Spleen (tissue), 11 donors: ENCODE measurements around the gene FRS3. TPM values are rescaled to one million over a fixed set of nuclear protein-coding genes. Genes with fewer than 3 reads are reported as not detected.

Experiments
- DNase-seq: peaks from one replicate; pipeline ENCODE4 v3.0.0-alpha.2; 2020
- H3K27ac ChIP-seq, 8 donors: fragments of 200-600 bp; sonication (generic) in 7 of 8; 1 replicate in 4 of 8; 2 replicates in 4 of 8; pipeline versions ENCODE4 v1.5.0 to v1.8.0; 2016 to 2021; ENCODE audit warnings: inconsistent platforms in 4 of 8, mild to moderate bottlenecking in 4 of 8, moderate library complexity in 1 of 8
- H3K27me3 ChIP-seq, 7 donors: fragments of 200-600 bp; sonication (generic) in 6 of 7; replicated peaks in 1 of 7; 1 replicate in 4 of 7; 2 replicates in 3 of 7; pipeline versions ENCODE4 v1.5.0 to v1.8.0; 2016 to 2021; ENCODE audit warnings: inconsistent platforms in 3 of 7, mild to moderate bottlenecking in 1 of 7
- H3K36me3 ChIP-seq, 6 donors: fragments of 200-600 bp; sonication (generic) in 5 of 6; 1 replicate in 4 of 6; 2 replicates in 2 of 6; pipeline versions ENCODE4 v1.5.0 to v1.8.0; 2016 to 2021; ENCODE audit warnings: inconsistent platforms in 2 of 6
- H3K4me1 ChIP-seq, 6 donors: fragments of 200-600 bp; sonication (generic) in 5 of 6; 1 replicate in 3 of 6; 2 replicates in 3 of 6; pipeline versions ENCODE4 v1.5.0 to v1.8.0; 2016 to 2021; ENCODE audit warnings: inconsistent platforms in 3 of 6
- H3K4me3 ChIP-seq, 8 donors: fragments of 200-600 bp; sonication (generic) in 7 of 8; 1 replicate in 4 of 8; 2 replicates in 4 of 8; pipeline versions ENCODE4 v1.5.0 to v1.8.0; 2016 to 2021; ENCODE audit warnings: inconsistent platforms in 4 of 8, mild to moderate bottlenecking in 4 of 8, moderate library complexity in 2 of 8
- H3K9me3 ChIP-seq, 8 donors: fragments of 200-600 bp; sonication (generic) in 7 of 8; 1 replicate in 4 of 8; 2 replicates in 4 of 8; pipeline versions ENCODE4 v1.5.0 to v1.8.0; 2016 to 2021; ENCODE audit warnings: inconsistent platforms in 4 of 8
- POLR2A ChIP-seq, 3 donors: fragments of 450-650 bp; IDR thresholded peaks; one replicate each; pipeline ENCODE4 v1.5.1; 2017; ENCODE audit warnings: antibody characterized with exemption in 3 of 3, mild to moderate bottlenecking in 1 of 3
- POLR2AphosphoS5 ChIP-seq, 3 donors: sonication (generic); formaldehyde crosslinking; IDR thresholded peaks; one replicate each; pipeline ENCODE4 v1.5.1; 2017; ENCODE audit warnings: antibody characterized with exemption in 3 of 3
- WGBS, 5 donors: extraction: QIAGEN DNeasy Blood & Tissue Kit in 3 of 5; methylation state at CpG; one replicate each; pipeline versions ENCODE4 v1.1.5 to v1.1.7; 2013 to 2018; 5-methylcytosine and 5-hydroxymethylcytosine counted together
- intact Hi-C: fragments of 100-400 bp; cut with DNase I; formaldehyde crosslinking; loops from one replicate; pipeline ENCODE4 v1.15.0; 2023; ENCODE audit warnings: low total_unique reads
- polyA plus RNA-seq, 3 donors: library from polyadenylated mRNA; stranded (reverse); fragments of 200-250 nt; gene quantifications; one replicate each; pipeline ENCODE4 v1.2.1, GENCODE V29; 2013
- total RNA-seq, 7 donors: library from RNA; depleted of rRNA in 3 of 7; stranded (reverse); fragments of >200 nt in 3 of 7; fragmentation: NEBNext Ultra II Directional in 4 of 7; extraction: Animal tissue kit (Norgen Biotek cat#: 25700) in 4 of 7; gene quantifications; one replicate each; pipeline versions ENCODE4 v1.1.0 to v1.2.1, GENCODE V29; 2016 to 2021
- TF ChIP-seq, protein P1 (sequence below), 11 experiments: fragments of 200-600 bp in 7 of 11; fragments of 450-650 bp in 4 of 11; sonication (generic) in 4 of 11; IDR thresholded peaks in 8 of 11; conservative IDR thresholded peaks in 3 of 11; 1 replicate in 7 of 11; 2 replicates in 4 of 11; pipeline versions ENCODE4 v1.4.0 to v1.8.0; 2016 to 2021; ENCODE audit warnings: antibody characterized with exemption in 11 of 11, inconsistent platforms in 4 of 11, mild to moderate bottlenecking in 1 of 11
- donor health status: healthy with polysubstance abuse.
- donor health status: DM: no; HTN: no; CAD: no; lungs with moderate emphysema.
- donor health status: DM: no; HTN: no; CAD: no.
- donor health status: Bipolar disorder and iron deficiency.
- donor health status: healthy.
- donor health status: DM: no; HTN: no; CAD: no.
- donor health status: DM: yes; HTN: yes; CAD: no.

Gene FRS3
- total and polyA plus RNA-seq, 10 donors: 2.6 to 7.3 (median 6.0) TPM

DNA sequence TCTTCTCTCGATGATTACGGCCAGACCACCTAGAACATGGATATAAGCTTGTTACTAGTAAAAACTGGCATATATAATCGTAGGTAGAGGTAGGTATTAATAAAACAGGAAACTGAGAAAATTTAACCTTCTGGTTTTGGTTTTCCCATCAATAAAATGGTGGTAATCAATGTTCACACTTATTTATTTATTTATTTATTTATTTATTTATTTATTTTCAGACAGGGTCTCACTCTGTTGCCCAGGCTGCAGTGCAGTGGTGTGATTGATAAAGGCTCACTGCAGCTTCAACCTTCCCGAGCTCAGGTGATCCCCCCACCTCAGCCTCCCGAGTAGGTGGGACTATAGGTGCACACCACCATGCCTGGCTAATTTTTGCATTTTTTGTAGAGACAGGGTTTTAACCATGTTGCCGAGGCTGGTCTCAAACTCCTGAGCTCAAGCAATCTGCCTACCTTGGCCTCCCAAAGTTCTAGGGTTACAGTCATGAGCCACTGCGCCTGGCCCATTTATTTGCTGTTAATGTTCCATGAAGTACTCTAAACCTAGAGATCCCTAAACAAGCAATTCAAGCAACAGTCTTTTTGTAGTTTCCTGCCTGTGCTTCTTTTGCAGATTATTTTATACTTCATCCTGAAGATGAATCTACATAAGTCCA is 19.3 kb upstream of the FRS3 start:
- H3K4me1 ChIP-seq: no peaks in the 10 kb centered on the region
- no peak for TF ChIP-seq POLR2AphosphoS5 (IDR thresholded peaks at IDR 0.05)
- WGBS, 5 donors: 95 to 98% (median 97%) methylated on average over 7 of the region's 7 CpGs
- H3K36me3 ChIP-seq: peaks cover 0 to 51% (median 20%) of the 10 kb centered on the region in 6 donors
- H3K27me3 ChIP-seq: no peaks in the 10 kb centered on the region
- no peak overlapping the region for H3K4me3 ChIP-seq
- intact Hi-C loops: loop anchor here (10.0 kb wide), 1 partner anchor 96 kb away; the partner anchor contains the start of gene USP49
- no peaks in the 10 kb centered on the region for H3K9me3 ChIP-seq
- no peak for DNase-seq
- H3K27ac ChIP-seq: no peak overlapping the region

DNA sequence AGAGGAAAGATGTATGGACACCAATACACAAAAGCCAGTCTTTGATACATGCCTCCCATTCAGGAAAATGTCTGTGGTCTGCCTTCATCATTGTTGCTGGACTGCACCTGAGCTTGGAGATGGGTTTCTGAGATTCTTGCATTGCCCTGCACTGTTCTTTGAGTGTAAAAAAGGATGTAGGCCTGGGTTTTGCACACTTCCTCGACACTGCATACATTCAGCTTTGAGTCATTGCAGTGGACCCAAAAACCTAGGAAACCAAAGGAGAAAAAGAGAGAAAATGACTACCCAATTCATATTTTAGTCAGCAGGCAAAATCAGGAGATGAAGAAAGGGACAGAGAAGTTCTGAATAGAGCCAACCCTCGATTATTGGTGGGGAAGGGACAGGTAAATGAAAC is 16.8 kb upstream of the FRS3 start:
- H3K27ac ChIP-seq: no peak overlapping the region
- TF ChIP-seq POLR2A (IDR thresholded peaks at IDR 0.05) (no peak), POLR2AphosphoS5 (IDR thresholded peaks at IDR 0.05) (no peak)
- TF ChIP-seq, protein P1, sequence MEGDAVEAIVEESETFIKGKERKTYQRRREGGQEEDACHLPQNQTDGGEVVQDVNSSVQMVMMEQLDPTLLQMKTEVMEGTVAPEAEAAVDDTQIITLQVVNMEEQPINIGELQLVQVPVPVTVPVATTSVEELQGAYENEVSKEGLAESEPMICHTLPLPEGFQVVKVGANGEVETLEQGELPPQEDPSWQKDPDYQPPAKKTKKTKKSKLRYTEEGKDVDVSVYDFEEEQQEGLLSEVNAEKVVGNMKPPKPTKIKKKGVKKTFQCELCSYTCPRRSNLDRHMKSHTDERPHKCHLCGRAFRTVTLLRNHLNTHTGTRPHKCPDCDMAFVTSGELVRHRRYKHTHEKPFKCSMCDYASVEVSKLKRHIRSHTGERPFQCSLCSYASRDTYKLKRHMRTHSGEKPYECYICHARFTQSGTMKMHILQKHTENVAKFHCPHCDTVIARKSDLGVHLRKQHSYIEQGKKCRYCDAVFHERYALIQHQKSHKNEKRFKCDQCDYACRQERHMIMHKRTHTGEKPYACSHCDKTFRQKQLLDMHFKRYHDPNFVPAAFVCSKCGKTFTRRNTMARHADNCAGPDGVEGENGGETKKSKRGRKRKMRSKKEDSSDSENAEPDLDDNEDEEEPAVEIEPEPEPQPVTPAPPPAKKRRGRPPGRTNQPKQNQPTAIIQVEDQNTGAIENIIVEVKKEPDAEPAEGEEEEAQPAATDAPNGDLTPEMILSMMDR (IDR thresholded peaks at IDR 0.05 in 8 of 11, conservative IDR thresholded peaks at IDR 0.05 in 3 of 11): no peak
- no peaks in the 10 kb centered on the region for H3K9me3 ChIP-seq
- no peaks in the 10 kb centered on the region for H3K4me1 ChIP-seq
- WGBS, 5 donors: 64 to 94% (median 85%) methylated on average over 2 of the region's 2 CpGs
- H3K27me3 ChIP-seq: no peaks in the 10 kb centered on the region
- peaks cover 0 to 71% (median 33%) of the 10 kb centered on the region in 6 donors for H3K36me3 ChIP-seq
- H3K4me3 ChIP-seq: no peak overlapping the region
- intact Hi-C loops: loop anchor here (10.0 kb wide), 1 partner anchor 98 kb away; the partner anchor contains the start of gene USP49
- no peak for DNase-seq

DNA sequence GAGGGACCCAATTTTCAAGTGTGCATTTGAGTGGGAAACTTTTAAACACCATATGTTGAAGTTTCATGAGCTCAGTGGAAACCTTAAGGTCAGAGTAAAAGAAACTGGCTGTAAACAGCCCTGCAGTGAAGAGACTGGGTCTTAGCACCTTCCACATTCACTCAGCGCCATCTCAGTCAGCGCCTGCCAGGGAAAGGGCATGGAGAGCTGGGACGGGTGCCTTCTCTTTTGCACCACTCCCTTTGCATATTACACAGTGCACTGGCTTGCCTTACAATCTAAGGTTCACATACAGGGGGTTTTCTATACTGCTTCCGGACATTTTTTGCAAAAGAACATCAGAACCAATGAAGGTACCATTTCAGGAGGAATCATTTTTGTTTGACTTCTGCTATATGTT is 12.3 kb upstream of the FRS3 start:
- no peaks in the 10 kb centered on the region for H3K27me3 ChIP-seq
- 85 to 92% (median 89%) methylated on average over 4 of the region's 4 CpGs for WGBS, 5 donors
- H3K9me3 ChIP-seq: no peaks in the 10 kb centered on the region
- H3K4me1 ChIP-seq: peaks cover 6 to 29% (median 20%) of the 10 kb centered on the region in 6 donors
- TF ChIP-seq, protein P1 (IDR thresholded peaks at IDR 0.05 in 8 of 11, conservative IDR thresholded peaks at IDR 0.05 in 3 of 11): no peak
- TF ChIP-seq POLR2AphosphoS5 (IDR thresholded peaks at IDR 0.05): peak in 1 of 3 donors; percentile 26
- no peak overlapping the region for H3K4me3 ChIP-seq
- no peak for DNase-seq
- intact Hi-C loops: loop anchor here (10.0 kb wide), 1 partner anchor 103 kb away; the partner anchor contains the start of gene USP49
- no peak overlapping the region for H3K27ac ChIP-seq
- peaks cover 0 to 84% (median 54%) of the 10 kb centered on the region in 6 donors for H3K36me3 ChIP-seq

DNA sequence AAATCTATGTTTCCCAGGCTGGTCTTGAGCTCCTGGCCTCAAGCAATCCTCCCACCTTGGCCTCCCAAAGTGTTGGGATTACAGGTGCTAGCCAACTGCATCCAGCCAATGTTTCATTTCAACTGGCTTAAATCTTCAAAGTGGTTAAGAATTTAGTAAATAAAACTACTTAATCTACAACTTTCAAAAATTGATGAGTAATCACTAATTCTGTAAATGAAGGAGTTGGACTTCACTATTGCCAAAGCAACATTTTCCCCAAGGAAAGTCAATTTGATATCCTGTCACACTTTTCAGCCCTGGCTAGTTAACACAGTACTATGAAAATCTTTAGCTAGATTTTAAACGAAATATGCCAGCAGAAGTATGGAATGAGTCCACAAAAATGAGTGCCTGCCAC is 11.6 kb upstream of the FRS3 start:
- Histone ChIP-seq H3K36me3 (peaks cover 0 to 78% (median 52%) of the 10 kb centered on the region in 6 donors), H3K9me3 (no peaks in the 10 kb centered on the region), H3K4me1 (peaks cover 6 to 36% (median 24%) of the 10 kb centered on the region in 6 donors), H3K27me3 (no peaks in the 10 kb centered on the region), H3K4me3 (no peak overlapping the region), H3K27ac (no peak overlapping the region)
- intact Hi-C loops: loop anchor here (10.0 kb wide), 1 partner anchor 103 kb away; the partner anchor contains the start of gene USP49
- TF ChIP-seq, protein P1 (IDR thresholded peaks at IDR 0.05 in 8 of 11, conservative IDR thresholded peaks at IDR 0.05 in 3 of 11): no peak
- TF ChIP-seq POLR2AphosphoS5 (IDR thresholded peaks at IDR 0.05) (no peak), POLR2A (IDR thresholded peaks at IDR 0.05) (no peak)
- no peak for DNase-seq
- WGBS, 5 donors: 81 to 94% (median 84%) methylated on average over 1 of the region's 1 CpG
